Mononuclear cell (primary cell): Measurements from ENCODE around the gene PARD3B. TPM values are rescaled to one million over a fixed set of nuclear protein-coding genes. Genes with fewer than 3 reads are reported as not detected.

Source experiments
- H3K27me3 ChIP-seq: 2 replicates; pipeline ENCODE4 v1.6.0; 2011; ENCODE audit warnings: low read length, control low read depth; ENCODE audit not compliant: insufficient read depth
- H3K4me1 ChIP-seq: 2 replicates; pipeline ENCODE4 v1.5.1; 2011; ENCODE audit warnings: mild to moderate bottlenecking, low read length, control low read depth; ENCODE audit not compliant: insufficient read depth
- H3K4me3 ChIP-seq: 2 replicates; pipeline ENCODE4 v1.5.1; 2011; ENCODE audit warnings: mild to moderate bottlenecking, low read length, moderate library complexity
- H3K9me3 ChIP-seq: 2 replicates; pipeline ENCODE4 v1.5.1; 2011; ENCODE audit warnings: low read depth, mild to moderate bottlenecking, control low read depth, low read length
- total RNA-seq: library from RNA; depleted of rRNA; stranded (reverse); fragments of >200 nt; gene quantifications from one replicate; pipeline ENCODE4 v1.2.3, GENCODE V29; 2012

PARD3B gene
- total RNA-seq, 1 donor = 0.94 TPM

DNA sequence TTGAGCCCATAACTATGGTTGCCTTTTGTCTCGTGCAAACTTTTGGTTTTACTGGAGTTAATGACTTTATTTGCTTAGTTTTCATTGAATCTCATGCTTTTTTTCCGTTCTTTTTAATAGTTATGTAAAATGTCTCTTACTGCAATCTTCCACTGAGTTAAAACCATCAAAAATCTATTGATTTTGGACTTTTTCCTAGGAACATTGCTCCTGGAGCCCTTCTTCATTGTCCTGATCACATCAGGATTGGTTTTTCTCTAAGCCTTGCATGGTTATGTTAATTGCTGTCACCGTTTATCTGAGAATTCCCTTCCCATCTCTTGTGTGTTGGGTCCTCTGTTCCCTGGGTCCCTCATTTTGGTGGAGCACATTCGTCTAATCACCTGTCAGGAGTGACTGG lies 125.5 kb downstream of the PARD3B start:
- no peaks in the 10 kb centered on the region for H3K4me1 ChIP-seq
- H3K9me3 ChIP-seq = no peaks in the 10 kb centered on the region
- no peaks in the 10 kb centered on the region for H3K27me3 ChIP-seq
- no peak overlapping the region for H3K4me3 ChIP-seq

DNA sequence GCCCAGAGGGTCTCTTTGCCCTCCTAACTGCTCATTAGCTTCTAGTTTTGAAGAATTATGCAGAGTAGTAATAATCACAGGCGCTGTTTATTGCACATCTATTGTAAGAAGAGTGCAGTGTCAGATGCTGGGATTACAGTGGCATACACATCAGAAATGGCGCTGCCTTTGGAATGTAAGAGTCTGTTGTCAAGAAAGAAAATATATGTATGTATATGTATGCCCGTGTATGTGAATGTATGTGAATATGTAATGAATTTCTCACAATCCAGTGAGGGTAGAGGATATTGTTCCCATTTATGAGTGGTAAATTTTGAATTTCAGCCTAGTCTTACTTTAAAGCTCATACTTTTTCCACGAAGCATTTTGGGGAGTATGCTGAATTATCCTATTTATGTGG lies 127.5 kb downstream of the PARD3B start:
- Histone ChIP-seq H3K4me1 (no peaks in the 10 kb centered on the region), H3K9me3 (no peaks in the 10 kb centered on the region), H3K27me3 (no peaks in the 10 kb centered on the region), H3K4me3 (no peak overlapping the region)

DNA sequence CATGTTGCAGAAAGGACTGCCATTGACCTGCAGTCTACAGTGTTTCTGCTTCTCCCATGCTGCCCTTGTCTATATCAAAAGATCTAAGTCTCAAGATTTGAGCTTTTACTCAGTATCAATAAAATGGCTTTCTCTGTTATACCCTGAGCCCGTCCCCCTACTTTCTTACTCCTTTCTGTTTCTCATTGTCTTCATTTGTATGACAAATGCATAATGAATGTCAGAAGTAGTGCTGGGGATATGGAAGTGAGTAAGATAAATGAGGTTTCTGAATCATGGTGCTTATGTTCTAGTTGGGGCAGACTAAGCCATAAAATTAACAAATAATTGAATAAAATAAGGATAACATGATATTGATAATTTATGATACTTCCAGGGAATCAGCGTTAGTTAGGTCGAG lies 128.6 kb downstream of the PARD3B start:
- Histone ChIP-seq H3K9me3 (no peaks in the 10 kb centered on the region), H3K4me3 (no peak overlapping the region), H3K4me1 (no peaks in the 10 kb centered on the region), H3K27me3 (no peaks in the 10 kb centered on the region)

DNA sequence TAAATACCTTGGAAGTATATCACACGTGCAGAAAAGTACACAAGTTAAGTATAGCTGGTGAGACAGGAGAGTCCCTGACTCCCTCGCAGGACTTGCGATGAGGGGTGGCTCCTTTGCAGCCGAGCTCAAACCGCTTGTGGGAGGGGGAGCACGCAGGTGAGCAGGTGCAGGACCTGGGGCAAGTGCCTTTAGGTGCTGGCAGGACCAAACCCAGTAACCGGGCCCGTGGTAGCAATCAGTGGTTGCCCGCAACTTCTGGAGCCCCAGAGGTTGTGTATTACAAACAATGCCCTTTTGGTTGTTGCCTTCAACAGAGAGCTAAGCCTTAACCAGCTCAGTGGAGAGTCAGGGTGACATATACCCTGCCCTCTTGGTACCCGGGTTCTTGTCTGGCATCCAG lies 132.8 kb downstream of the PARD3B start:
- H3K4me1 ChIP-seq = no peaks in the 10 kb centered on the region
- no peaks in the 10 kb centered on the region for H3K9me3 ChIP-seq
- no peaks in the 10 kb centered on the region for H3K27me3 ChIP-seq
- no peak overlapping the region for H3K4me3 ChIP-seq

DNA sequence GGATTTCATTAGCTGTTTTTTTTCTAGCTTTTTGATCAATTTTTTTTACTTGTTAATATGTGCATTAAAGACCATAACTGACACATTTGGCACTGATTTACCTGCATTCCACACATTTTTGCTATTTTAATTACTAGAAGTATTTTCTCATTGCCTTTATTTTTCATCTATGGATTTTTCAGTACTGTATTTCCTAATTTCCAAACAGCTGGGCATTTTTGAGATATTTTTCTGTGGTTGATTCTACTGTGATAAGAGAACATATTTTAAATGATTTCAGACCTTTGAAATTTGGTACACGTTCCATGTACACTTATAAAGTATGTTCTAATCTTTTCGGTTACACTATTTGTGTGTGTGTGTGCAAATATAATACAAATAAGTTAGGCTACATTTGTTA lies 135.3 kb downstream of the PARD3B start:
- Histone ChIP-seq H3K4me3 (no peak overlapping the region), H3K27me3 (no peaks in the 10 kb centered on the region), H3K9me3 (no peaks in the 10 kb centered on the region), H3K4me1 (no peaks in the 10 kb centered on the region)

DNA sequence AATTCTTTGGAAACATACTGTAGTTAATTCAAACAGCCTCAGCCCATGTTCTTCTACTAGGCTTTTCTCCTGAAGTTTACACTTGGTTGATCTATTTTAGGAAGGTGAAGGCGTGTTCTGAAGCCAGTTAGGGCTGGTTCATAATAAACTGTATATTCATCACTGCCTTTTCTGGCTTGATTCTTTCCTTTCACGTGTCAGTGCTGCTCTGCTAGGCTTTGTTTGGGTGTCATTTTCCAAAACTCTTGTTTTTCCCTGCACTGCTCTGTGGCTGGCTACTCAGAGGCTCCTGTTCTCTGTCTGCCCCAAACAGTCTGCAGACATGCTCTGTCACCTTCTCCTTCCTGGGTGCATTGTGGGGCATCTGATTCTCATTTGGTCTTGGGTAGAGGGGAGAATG lies 136.1 kb downstream of the PARD3B start:
- H3K27me3 ChIP-seq = no peaks in the 10 kb centered on the region
- H3K9me3 ChIP-seq = no peaks in the 10 kb centered on the region
- H3K4me1 ChIP-seq = no peaks in the 10 kb centered on the region
- H3K4me3 ChIP-seq = no peak overlapping the region

DNA sequence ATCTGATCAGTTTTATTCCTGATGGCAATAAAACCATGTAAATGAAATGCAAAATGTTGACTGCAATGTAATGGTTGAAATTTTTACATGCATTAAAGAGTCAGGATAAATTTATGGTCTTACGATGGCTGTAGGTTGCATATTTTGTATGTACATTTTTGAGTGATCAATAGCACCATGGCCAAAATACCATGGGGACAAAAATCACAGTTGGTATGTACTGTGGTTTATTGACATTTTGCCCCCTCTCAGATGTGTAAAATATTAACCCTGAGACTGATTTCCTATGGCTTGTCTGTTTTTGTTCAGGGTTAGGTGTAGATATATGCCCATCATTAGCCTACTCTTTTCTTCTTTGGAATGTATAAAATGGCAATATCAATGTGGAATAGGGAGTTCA lies 138.1 kb downstream of the PARD3B start:
- Histone ChIP-seq H3K4me1 (no peaks in the 10 kb centered on the region), H3K4me3 (no peak overlapping the region), H3K9me3 (no peaks in the 10 kb centered on the region), H3K27me3 (no peaks in the 10 kb centered on the region)

DNA sequence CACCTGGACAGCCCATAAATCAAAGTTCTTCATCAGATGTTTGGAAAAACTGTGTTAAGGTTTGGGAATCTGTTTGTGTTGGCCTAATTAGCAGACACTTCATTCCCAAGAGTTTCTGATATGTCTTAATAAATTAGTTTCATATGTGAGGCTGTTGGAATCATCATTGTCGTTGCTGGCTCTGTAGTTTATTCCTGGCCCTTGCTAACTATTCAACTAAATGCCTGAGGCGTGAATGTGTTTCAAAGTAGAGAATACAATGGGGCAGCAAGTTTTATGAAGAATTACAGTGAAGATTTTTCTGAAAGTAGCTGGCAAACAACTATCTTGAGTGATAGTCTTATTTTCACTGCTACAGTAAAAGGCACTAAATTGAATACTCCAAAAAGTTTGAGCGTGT lies 141.1 kb downstream of the PARD3B start:
- Histone ChIP-seq H3K4me3 (no peak overlapping the region), H3K9me3 (no peaks in the 10 kb centered on the region), H3K27me3 (no peaks in the 10 kb centered on the region), H3K4me1 (no peaks in the 10 kb centered on the region)

DNA sequence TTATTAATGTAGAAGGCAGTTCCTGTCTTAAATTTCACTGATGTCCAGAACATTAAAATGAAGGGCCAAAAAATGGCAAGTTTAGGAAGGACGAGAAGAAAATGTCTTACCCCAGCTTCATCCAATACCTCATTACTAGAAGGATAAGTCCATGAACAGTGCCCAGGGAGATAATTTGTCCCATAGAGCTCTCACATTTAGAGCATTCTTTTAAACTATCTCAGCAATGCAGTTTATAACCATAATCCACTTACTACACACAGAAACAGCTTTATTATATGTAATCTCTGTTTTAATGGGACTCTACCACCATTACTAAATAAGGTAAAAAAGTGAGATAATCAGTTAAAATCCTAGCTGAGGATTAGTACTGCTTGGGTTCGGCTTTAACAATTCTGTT lies 142.5 kb downstream of the PARD3B start:
- Histone ChIP-seq H3K9me3 (no peaks in the 10 kb centered on the region), H3K27me3 (no peaks in the 10 kb centered on the region), H3K4me3 (no peak overlapping the region), H3K4me1 (no peaks in the 10 kb centered on the region)

DNA sequence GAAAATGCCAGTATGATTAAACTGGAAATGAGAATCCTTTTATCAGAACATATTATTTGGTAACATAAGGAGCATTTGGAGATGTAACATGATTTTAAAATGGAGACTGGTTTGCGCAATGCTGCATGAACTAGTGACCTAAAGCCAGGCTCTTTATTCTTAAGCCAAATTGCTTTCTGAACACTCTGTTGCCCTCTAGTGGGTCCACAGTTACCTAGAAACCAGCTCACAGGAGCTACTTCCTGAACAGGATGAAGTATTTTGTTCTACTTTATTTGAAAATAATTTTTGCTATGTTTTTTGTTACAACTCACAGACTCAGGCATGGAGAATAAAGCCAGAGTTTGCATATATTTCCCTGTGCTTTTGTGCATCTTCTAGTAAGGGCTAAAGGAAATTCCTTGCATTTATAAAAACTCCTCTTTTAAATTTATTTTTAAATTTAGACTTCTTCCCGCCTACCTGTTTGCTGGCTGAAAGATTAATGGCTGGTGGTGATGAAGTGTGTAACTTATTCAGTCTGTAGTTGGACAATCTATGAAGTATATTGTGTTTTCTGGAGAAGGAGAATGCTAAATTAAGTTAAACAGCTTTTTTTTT lies 146.7 kb downstream of the PARD3B start:
- no peaks in the 10 kb centered on the region for H3K4me1 ChIP-seq
- no peak overlapping the region for H3K4me3 ChIP-seq
- H3K9me3 ChIP-seq = no peaks in the 10 kb centered on the region
- no peaks in the 10 kb centered on the region for H3K27me3 ChIP-seq

DNA sequence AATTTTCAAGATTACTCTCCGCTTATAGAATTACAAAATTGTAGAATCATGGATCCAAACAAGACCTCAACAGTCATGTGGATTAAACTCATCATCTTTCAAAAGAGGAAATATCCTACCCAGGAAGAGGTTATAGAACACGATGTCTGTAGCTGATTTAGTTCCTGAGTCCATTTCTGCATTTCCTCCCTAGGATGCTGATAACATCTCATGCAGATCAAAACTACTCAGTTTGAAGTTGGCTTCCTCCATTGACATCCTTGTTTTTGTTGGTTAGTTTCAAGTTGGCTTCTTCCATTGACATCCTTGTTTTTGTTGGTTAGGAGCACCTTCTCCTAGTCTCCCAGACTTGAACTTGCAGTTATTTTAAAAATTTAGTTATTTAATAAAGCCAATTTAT lies 147.5 kb downstream of the PARD3B start:
- no peaks in the 10 kb centered on the region for H3K27me3 ChIP-seq

DNA sequence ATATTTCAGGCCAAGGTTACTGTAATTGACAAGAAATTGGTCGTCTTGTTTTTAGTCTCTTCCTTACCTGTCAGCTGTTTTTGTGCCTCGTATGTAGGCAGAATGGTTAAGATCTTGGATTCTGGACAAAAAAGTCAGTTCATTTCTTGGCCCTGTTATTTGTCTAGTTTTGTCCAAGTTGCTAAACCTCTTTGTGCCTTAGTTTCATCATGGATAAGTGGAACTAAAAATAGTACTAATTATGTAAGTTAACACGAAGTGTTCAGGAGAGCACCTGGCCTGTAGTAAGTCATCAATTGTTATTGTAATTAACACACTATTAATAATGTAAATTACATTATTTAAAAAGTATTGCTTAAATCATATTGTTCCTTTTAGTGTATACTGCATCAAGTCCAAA lies 148.0 kb downstream of the PARD3B start:
- no peaks in the 10 kb centered on the region for H3K27me3 ChIP-seq
- no peaks in the 10 kb centered on the region for H3K9me3 ChIP-seq
- H3K4me3 ChIP-seq = no peak overlapping the region
- H3K4me1 ChIP-seq = no peaks in the 10 kb centered on the region

More for the DNA sequence above, 147.5 kb downstream of the PARD3B start:
- no peak overlapping the region for H3K4me3 ChIP-seq
- no peaks in the 10 kb centered on the region for H3K4me1 ChIP-seq
- H3K9me3 ChIP-seq = no peaks in the 10 kb centered on the region

DNA sequence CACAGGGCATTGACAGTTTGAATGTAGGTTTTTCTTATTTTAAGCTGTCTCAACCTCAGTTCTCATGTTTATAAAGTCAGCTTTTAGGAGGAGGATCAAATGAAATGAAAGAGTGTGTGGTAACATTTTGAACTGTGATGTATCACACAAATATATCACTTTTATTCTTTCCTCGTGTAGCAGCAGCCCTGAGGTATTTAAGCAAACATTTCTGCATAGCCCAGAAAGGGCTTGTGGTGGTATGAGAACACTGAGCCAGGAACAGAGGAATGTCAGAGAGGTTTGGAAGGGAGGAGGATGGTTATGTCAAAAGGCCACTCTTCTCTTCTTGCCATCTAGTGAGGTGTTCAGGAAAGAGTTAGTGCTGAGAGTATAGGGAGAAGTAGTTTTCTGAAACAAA lies 150.2 kb downstream of the PARD3B start:
- Histone ChIP-seq H3K27me3 (no peaks in the 10 kb centered on the region), H3K4me1 (no peaks in the 10 kb centered on the region), H3K4me3 (no peak overlapping the region), H3K9me3 (no peaks in the 10 kb centered on the region)

DNA sequence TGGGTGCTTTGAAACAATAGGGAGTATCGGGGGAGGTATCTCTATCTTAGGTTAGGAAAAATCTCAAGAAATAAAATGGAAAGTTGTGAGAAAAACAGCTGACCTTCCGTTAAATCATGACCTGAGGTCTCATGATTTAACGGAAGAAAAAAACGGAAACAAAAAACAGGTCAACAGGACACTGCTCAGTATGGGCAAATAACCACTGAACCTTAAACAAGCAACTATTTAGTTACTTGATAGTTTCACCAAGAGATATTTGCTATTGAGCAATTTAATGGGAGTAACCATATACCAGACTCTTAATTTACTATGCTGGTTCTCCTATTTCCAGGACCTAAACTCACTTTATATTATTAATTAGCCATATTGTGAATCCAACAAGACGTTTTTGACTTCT lies 150.8 kb downstream of the PARD3B start:
- no peaks in the 10 kb centered on the region for H3K27me3 ChIP-seq
- no peak overlapping the region for H3K4me3 ChIP-seq
- no peaks in the 10 kb centered on the region for H3K9me3 ChIP-seq
- no peaks in the 10 kb centered on the region for H3K4me1 ChIP-seq

DNA sequence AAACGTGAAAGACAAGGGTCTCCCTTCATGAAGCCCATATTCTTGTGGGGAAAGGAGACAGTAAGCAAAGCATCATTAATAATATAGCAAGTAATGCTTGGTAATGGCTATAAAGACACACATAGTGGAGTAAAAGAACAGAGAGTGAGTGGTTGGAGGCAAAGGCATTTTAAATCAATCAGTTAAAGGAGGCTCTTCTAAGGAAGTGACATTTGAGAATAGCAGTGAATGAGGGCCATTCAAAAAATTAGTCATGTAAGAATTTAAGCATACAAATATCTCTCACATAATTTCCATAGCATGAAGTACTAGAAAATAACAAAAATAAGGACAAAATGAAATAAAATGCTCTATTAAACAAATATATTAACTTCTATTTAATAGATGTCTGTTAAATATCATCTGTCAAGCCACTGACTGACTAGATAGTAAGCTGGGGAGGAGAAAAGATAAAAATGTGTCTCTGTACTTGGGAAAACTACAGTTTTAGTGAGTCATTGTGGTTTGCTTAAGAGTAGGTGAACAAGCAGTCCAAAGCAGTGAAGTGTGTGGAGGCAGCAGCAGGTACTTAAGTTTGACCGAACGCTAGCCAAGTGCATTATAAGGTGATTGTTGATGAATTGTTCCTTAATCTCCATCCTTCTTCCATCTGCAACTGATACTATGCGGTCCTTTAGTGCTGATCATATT lies 160.1 kb downstream of the PARD3B start:
- H3K4me1 ChIP-seq = no peaks in the 10 kb centered on the region
- H3K4me3 ChIP-seq = no peak overlapping the region
- no peaks in the 10 kb centered on the region for H3K9me3 ChIP-seq
- no peaks in the 10 kb centered on the region for H3K27me3 ChIP-seq

DNA sequence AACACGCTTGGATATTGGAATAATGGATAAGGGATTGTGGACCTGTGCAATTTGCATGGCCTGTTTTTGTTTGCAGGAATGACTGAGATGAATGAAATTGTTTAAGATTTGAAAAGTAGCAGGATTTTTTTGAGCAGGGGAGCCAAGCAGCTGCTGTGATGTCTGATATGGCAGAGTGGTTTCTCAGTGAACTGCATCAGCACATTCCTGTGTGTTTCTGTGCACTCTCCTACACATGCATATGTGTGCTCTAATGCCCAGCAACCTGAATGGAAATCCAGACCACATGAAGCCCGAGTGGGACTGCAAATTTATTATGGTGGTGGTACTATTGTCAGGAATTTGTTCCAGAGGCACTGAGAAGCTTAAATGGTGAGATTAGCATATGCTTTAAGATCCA lies 161.7 kb downstream of the PARD3B start:
- no peaks in the 10 kb centered on the region for H3K4me1 ChIP-seq
- no peaks in the 10 kb centered on the region for H3K27me3 ChIP-seq
- no peaks in the 10 kb centered on the region for H3K9me3 ChIP-seq
- H3K4me3 ChIP-seq = no peak overlapping the region
